GM18858 (cell line): ENCODE data around the gene DIAPH2.

ENCODE experiments used
- ATAC-seq: cut with Tn5 transposase; IDR thresholded peaks from one replicate; pipeline ENCODE4 v1.9.1; 2021; ENCODE audit not compliant: unreplicated experiment

Gene DIAPH2

GRCh38 chrX:97538745-97539144 lies 854.1 kb downstream of the DIAPH2 start:
- no peak for ATAC-seq

- ATAC-seq, result no peak
Observed at GRCh38 chrX:97539970-97540519, 855.4 kb downstream of the DIAPH2 start.

GRCh38 chrX:97547877-97548578 lies 863.4 kb downstream of the DIAPH2 start:
- ATAC-seq, result no peak

GRCh38 chrX:97551821-97552220 lies 867.2 kb downstream of the DIAPH2 start:
- ATAC-seq, result no peak

- no peak for ATAC-seq
Observed at GRCh38 chrX:97553833-97554232, 869.2 kb downstream of the DIAPH2 start.

- ATAC-seq, result no peak
Observed at GRCh38 chrX:97556359-97556758, 871.7 kb downstream of the DIAPH2 start.

- ATAC-seq, result peak; percentile 98
Observed at GRCh38 chrX:97563531-97564133, 879.0 kb downstream of the DIAPH2 start.

GRCh38 chrX:97564496-97564895 lies 879.9 kb downstream of the DIAPH2 start:
- no peak for ATAC-seq

- ATAC-seq, result no peak
Observed at GRCh38 chrX:97587171-97587570, 902.5 kb downstream of the DIAPH2 start.

- no peak for ATAC-seq
Observed at GRCh38 chrX:97594646-97595224, 910.1 kb downstream of the DIAPH2 start.

- ATAC-seq, result no peak
Observed at GRCh38 chrX:97597954-97598353, 913.3 kb downstream of the DIAPH2 start.

GRCh38 chrX:97602465-97603258 lies 918.0 kb downstream of the DIAPH2 start:
- ATAC-seq, result no peak

- ATAC-seq, result no peak
Observed at GRCh38 chrX:97605271-97605670, 920.6 kb downstream of the DIAPH2 start.

- no peak for ATAC-seq
Observed at GRCh38 chrX:97609357-97609756, 924.7 kb downstream of the DIAPH2 start.

GRCh38 chrX:97609938-97610337 lies 925.3 kb downstream of the DIAPH2 start:
- no peak for ATAC-seq

- ATAC-seq, result peak; percentile 93
Observed at GRCh38 chrX:97616883-97617530, 932.4 kb downstream of the DIAPH2 start.

- no peak for ATAC-seq
Observed at GRCh38 chrX:97619499-97619898, 934.9 kb downstream of the DIAPH2 start.

- ATAC-seq, result no peak
Observed at GRCh38 chrX:97622111-97622510, 937.5 kb downstream of the DIAPH2 start.

GRCh38 chrX:97628326-97628725 lies 943.7 kb downstream of the DIAPH2 start:
- no peak for ATAC-seq

GRCh38 chrX:97628807-97629596 lies 944.4 kb downstream of the DIAPH2 start:
- ATAC-seq, result no peak
